Keratinocyte (primary cell): ENCODE data around the gene PRM2. TPM values are rescaled to one million over a fixed set of nuclear protein-coding genes. Genes with fewer than 3 reads are reported as not detected.
"Not testable (repeated sequence)": the region's sequence is repeated elsewhere in the genome, so short reads cannot be mapped to it uniquely, and the experiment has no call there.

Source experiments
- DNase-seq: peaks from one replicate; pipeline ENCODE4 v3.0.0-alpha.2; 2011; ENCODE audit warnings: low read depth, missing footprints, low spot score
- FAIRE-seq: peaks from 2 replicates; lab custom pipeline; 2011; peaks lifted over from hg19 to GRCh38; lab: Jason Lieb, UNC
- H2AFZ ChIP-seq: 2 replicates; pipeline ENCODE4 v1.6.0; 2012; ENCODE audit warnings: low read length, control low read depth, inconsistent platforms; ENCODE audit not compliant: control insufficient read depth
- H3K27ac ChIP-seq: 2 replicates; pipeline ENCODE4 v1.5.1; 2011; ENCODE audit warnings: low read length; ENCODE audit not compliant: control insufficient read depth, insufficient read depth
- H3K27me3 ChIP-seq: 3 replicates; pipeline ENCODE4 v1.6.0; 2011; ENCODE audit warnings: low read length; ENCODE audit not compliant: control insufficient read depth, insufficient read depth; ENCODE audit errors: extremely low read depth
- H3K36me3 ChIP-seq, 2 experiments: 2 replicates in 1 of 2; 3 replicates in 1 of 2; pipeline ENCODE4 v1.5.1; 2011; ENCODE audit warnings: low read length in 2 of 2, mild to moderate bottlenecking in 1 of 2; ENCODE audit not compliant: control insufficient read depth in 2 of 2, insufficient read depth in 2 of 2; ENCODE audit errors: extremely low read depth in 1 of 2
- H3K4me1 ChIP-seq: 3 replicates; pipeline ENCODE4 v1.5.1; 2011; ENCODE audit warnings: low read length; ENCODE audit not compliant: control insufficient read depth, insufficient read depth; ENCODE audit errors: extremely low read depth
- H3K4me2 ChIP-seq: 3 replicates; pipeline ENCODE4 v1.6.0; 2011; ENCODE audit warnings: low read depth, low read length; ENCODE audit not compliant: control insufficient read depth, insufficient read depth; ENCODE audit errors: extremely low read depth
- H3K4me3 ChIP-seq, 3 experiments: fragments of 200-600 bp in 1 of 3; sonication (generic) in 1 of 3; 2 replicates in 2 of 3; 3 replicates in 1 of 3; pipeline ENCODE4 v1.5.1; 2011 to 2016; ENCODE audit warnings: low read length in 3 of 3, mild to moderate bottlenecking in 3 of 3, control low read depth in 2 of 3, inconsistent platforms in 1 of 3, low read depth in 1 of 3, mixed read lengths in 1 of 3, mixed run types in 1 of 3, moderate library complexity in 1 of 3; ENCODE audit not compliant: control insufficient read depth in 2 of 3, insufficient read depth in 2 of 3; ENCODE audit errors: extremely low read depth in 1 of 3
- H3K79me2 ChIP-seq: 2 replicates; pipeline ENCODE4 v1.6.0; 2012; ENCODE audit warnings: low read length; ENCODE audit not compliant: control insufficient read depth, insufficient read depth
- H3K9ac ChIP-seq: 3 replicates; pipeline ENCODE4 v1.6.0; 2011; ENCODE audit warnings: low read length; ENCODE audit not compliant: control insufficient read depth, insufficient read depth; ENCODE audit errors: extremely low read depth
- H3K9me1 ChIP-seq: 3 replicates; pipeline ENCODE4 v1.6.0; 2011; ENCODE audit warnings: low read length; ENCODE audit not compliant: control insufficient read depth, insufficient read depth; ENCODE audit errors: extremely low read depth
- H3K9me3 ChIP-seq: 2 replicates; pipeline ENCODE4 v1.5.1; 2012; ENCODE audit warnings: low read depth, low read length; ENCODE audit not compliant: control insufficient read depth
- H4K20me1 ChIP-seq: 3 replicates; pipeline ENCODE4 v1.6.0; 2011; ENCODE audit warnings: low read length; ENCODE audit not compliant: control insufficient read depth, insufficient read depth; ENCODE audit errors: extremely low read depth
- EZH2 ChIP-seq: IDR thresholded peaks from one replicate; pipeline ENCODE4 v1.6.1; 2012; ENCODE audit warnings: inconsistent platforms, mild to moderate bottlenecking, low read length, moderate library complexity
- dilution Hi-C: fragments of 300-500 bp; cut with MboI; formaldehyde crosslinking; loops from one replicate; pipeline ENCODE4 v1.7.0; 2020; ENCODE audit warnings: low sequenced_read_pairs; ENCODE audit not compliant: extremely low pct_ligation_motif_present
- polyA plus RNA-seq, 5 experiments: library from polyadenylated mRNA; depleted of rRNA in 3 of 5; stranded (reverse) in 3 of 5; stranded (forward) in 1 of 5; unstranded in 1 of 5; fragments of >200 nt; gene quantifications; 1 replicate in 1 of 5; 2 replicates in 3 of 5; 3 replicates in 1 of 5; pipeline versions ENCODE4 v1.2.1 to v1.2.3, GENCODE V29; 2011 to 2012; ENCODE audit warnings: missing spikeins in 2 of 5, low read depth in 1 of 5, low replicate concordance in 1 of 5
- TF ChIP-seq, protein P1 (sequence below), 3 experiments: IDR thresholded peaks in 1 of 3; conservative IDR thresholded peaks in 1 of 3; optimal IDR thresholded peaks in 1 of 3; 2 replicates in 2 of 3; 3 replicates in 1 of 3; pipeline versions ENCODE3 to v1.5.1; 2011; ENCODE audit warnings: low read length in 3 of 3, mild to moderate bottlenecking in 3 of 3, moderate library complexity in 2 of 3, control low read depth in 1 of 3, inconsistent platforms in 1 of 3; ENCODE audit not compliant: insufficient read depth in 2 of 3; ENCODE audit errors: extremely low read depth in 1 of 3

The PRM2 gene
- polyA plus RNA-seq, 1 donor (not counting 4 experiments of a cell fraction or from before 2014, with no cell fraction given) = not detected

DNA sequence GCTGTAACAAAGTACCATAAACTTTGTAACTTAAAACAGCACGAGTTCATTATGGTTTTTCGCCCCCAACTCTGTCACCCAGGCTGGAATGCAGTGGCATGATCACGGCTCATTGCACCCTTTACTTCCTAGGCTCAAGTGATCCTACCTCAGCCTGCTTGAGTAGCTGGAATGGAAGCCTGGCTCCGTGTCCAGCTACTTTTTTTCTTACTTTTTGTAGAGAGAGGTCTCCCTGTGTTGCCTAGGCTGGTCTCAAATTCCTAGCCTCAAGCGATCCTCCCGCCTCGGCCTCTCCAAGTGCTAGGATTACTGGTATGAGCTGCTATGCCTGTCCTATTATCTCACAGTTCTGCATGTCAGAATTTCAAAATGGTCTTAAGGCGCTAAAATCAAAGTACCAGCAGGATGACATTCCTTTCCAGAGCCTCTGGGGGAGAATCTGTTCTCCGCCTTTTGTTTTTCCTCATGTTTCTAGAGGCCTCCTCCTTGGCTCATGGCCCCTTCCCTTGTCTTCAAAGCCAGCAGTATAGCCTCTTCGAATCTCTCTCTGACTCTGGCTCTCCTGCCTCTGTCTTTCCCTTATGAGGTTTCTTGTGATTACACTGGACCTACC is 14.9 kb upstream of the PRM2 start:
- H4K20me1 ChIP-seq = no peaks in the 10 kb centered on the region
- TF ChIP-seq, protein P1, sequence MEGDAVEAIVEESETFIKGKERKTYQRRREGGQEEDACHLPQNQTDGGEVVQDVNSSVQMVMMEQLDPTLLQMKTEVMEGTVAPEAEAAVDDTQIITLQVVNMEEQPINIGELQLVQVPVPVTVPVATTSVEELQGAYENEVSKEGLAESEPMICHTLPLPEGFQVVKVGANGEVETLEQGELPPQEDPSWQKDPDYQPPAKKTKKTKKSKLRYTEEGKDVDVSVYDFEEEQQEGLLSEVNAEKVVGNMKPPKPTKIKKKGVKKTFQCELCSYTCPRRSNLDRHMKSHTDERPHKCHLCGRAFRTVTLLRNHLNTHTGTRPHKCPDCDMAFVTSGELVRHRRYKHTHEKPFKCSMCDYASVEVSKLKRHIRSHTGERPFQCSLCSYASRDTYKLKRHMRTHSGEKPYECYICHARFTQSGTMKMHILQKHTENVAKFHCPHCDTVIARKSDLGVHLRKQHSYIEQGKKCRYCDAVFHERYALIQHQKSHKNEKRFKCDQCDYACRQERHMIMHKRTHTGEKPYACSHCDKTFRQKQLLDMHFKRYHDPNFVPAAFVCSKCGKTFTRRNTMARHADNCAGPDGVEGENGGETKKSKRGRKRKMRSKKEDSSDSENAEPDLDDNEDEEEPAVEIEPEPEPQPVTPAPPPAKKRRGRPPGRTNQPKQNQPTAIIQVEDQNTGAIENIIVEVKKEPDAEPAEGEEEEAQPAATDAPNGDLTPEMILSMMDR (optimal IDR thresholded peaks at IDR 0.05 in 1 of 3, IDR thresholded peaks at IDR 0.05 in 1 of 3, conservative IDR thresholded peaks at IDR 0.05 in 1 of 3; ENCODE audit: extremely low read depth in 1 of 3, insufficient read depth in 2 of 3, low read length in 3 of 3) = no peak
- no peak for TF ChIP-seq EZH2
- no peak overlapping the region for H3K4me2 ChIP-seq
- dilution Hi-C loops = no loop called here
- H3K36me3 ChIP-seq = no peaks in the 10 kb centered on the region
- no peaks in the 10 kb centered on the region for H3K79me2 ChIP-seq
- no peak for FAIRE-seq
- no peak overlapping the region for H2AFZ ChIP-seq
- H3K27me3 ChIP-seq = peaks cover 4% of the 10 kb centered on the region
- H3K9me3 ChIP-seq = no peaks in the 10 kb centered on the region
- H3K9me1 ChIP-seq = no peaks in the 10 kb centered on the region
- no peak overlapping the region for H3K9ac ChIP-seq
- H3K4me3 ChIP-seq = no peak overlapping the region
- DNase-seq = no peak
- no peaks in the 10 kb centered on the region for H3K4me1 ChIP-seq
- no peak overlapping the region for H3K27ac ChIP-seq

DNA sequence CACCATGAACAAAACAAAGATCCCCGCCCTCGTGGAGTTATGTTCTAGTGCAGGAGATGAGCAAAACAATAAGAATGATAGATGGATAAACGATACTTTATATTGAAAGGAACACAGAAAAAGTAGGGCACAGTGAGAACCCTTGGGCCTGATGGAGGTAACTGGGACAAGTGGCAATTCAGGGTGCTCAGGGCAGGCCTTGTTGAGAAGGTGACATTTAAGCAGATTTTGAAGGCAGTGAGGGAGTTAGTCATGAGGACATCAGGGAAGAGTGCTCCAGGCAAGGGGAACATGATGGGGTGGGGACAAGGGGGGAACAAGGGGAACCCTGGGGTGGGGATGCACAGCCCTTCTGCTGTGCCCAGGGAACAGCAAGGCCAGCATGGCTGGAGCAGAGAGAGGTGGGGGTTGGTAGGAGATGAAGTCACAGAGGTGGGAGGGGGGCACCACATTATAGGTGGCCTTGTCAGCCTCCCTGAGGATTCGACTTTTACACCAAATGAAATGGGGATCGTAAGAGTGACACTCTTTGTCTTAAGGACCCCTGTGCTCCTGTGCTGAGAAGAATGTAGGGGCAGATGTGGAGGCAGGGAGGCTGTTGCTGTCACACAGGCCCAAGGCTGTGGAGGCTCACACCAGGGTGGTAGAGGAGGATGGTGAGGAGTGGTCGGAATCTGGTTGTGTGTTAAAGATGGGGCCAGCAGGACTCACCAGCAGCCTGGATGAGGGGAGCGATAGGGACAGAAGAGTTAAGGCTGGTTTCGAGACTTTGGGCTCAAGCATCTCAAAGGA is 14.0 kb upstream of the PRM2 start:
- TF ChIP-seq EZH2 = no peak
- TF ChIP-seq, protein P1 (optimal IDR thresholded peaks at IDR 0.05 in 1 of 3, IDR thresholded peaks at IDR 0.05 in 1 of 3, conservative IDR thresholded peaks at IDR 0.05 in 1 of 3; ENCODE audit: extremely low read depth in 1 of 3, insufficient read depth in 2 of 3, low read length in 3 of 3) = no peak
- Histone ChIP-seq H3K27ac (no peak overlapping the region), H3K4me2 (no peak overlapping the region), H3K27me3 (peaks cover 4% of the 10 kb centered on the region), H3K9me3 (no peaks in the 10 kb centered on the region), H3K4me1 (no peaks in the 10 kb centered on the region), H3K9ac (no peak overlapping the region), H4K20me1 (no peaks in the 10 kb centered on the region), H3K9me1 (no peaks in the 10 kb centered on the region), H2AFZ (no peak overlapping the region), H3K79me2 (no peaks in the 10 kb centered on the region), H3K4me3 (no peak overlapping the region), H3K36me3 (no peaks in the 10 kb centered on the region)
- DNase-seq (no peak), FAIRE-seq (no peak)
- dilution Hi-C loops = no loop called here

DNA sequence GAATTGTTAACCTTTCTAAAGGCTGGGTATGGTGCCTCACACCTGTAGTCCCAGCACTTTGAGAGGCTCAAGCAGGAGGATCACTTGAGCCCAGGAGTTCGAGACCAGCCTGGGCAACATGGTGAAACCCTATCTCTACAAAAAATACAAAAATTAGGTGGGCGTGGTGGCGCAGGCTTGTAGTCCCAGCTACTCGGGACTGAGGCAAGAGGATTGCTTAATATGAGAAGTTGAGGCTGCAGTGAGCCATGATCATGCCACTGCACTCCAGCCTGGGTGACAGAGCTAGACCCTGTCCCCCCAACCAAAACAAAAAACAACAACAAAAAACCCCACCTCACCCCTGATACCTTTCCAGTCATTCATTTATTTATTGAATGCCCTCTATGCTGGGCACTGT is 13.4 kb upstream of the PRM2 start:
- H3K36me3 ChIP-seq, H3K9ac ChIP-seq, H3K4me1 ChIP-seq, H3K9me3 ChIP-seq, H2AFZ ChIP-seq, H4K20me1 ChIP-seq, H3K27ac ChIP-seq, dilution Hi-C loops, H3K4me2 ChIP-seq, FAIRE-seq, H3K4me3 ChIP-seq, DNase-seq, H3K27me3 ChIP-seq, H3K9me1 ChIP-seq, H3K79me2 ChIP-seq: not testable (repeated sequence)
